Right kidney (tissue), 1 donor: ENCODE results near the gene PPP1R14B.

Experiments used
- DNase-seq: peaks from one replicate; pipeline ENCODE4 v3.0.0-alpha.2; 2016

PPP1R14B gene

DNA sequence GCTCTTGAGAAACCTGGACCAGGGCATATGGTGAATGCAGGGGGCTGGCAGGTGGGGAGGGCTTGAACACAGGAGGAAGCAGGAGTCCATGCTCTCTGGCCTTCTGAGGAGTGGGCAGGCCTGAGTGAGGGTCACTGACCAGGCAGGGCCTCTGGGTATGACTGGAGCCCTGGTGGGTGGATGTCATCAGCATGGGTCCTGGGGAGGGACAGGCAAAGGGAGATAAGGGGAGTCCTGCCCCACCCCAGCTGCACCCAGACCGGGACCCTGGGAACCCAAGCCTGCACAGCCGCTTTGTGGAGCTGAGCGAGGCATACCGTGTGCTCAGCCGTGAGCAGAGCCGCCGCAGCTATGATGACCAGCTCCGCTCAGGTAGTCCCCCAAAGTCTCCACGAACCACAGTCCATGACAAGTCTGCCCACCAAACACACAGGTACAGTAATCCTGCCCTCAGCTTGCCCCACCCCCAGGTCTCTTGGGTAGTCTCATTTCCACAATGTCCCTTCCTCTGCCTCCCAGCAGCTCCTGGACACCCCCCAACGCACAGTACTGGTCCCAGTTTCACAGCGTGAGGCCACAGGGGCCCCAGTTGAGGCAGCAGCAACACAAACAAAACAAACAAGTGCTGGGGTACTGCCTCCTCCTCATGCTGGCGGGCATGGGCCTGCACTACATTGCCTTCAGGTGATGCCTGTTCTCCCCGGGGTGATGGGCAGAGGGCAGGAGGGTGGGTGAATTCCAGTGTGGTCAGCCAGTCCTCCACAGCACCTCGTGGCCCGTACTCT is 14.4 kb downstream of the PPP1R14B start:
- no peak for DNase-seq

DNA sequence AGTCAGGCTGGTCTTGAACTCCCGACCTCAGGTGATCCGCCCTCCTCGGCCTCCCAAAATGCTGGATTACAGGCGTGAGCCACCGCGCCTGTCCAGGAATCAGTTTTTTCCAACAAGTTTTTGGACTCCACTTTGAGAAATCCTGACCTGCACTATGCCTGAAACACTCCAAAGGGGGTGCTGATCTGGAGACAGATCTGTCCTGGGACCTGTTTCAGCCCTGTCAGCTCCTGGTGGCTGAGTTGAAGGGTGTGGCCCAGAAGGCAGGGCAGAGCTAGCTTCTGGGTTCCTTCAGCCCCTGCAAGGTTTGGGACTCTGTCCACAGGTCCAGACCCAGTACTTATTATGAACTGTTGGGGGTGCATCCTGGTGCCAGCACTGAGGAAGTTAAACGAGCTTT is 15.2 kb downstream of the PPP1R14B start:
- no peak for DNase-seq

DNA sequence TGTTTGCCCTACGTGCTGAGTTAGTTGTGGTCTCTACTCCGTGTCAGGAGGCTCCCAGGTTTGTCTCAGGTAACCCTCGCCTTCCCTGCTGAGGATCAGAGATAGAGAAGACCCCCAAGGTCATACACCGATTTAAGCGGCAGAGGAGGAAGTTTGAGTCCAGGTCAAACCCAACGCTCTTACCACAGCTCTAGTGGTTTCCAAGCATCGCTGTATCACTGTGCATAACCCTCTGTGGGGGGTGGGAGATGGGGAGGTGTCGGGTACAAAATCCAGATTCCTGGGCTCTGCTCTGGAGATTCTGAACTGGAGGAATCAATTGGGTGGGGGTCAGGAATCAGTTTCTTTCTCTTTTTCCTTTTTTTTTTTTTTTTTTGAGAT is 15.8 kb downstream of the PPP1R14B start:
- no peak for DNase-seq

DNA sequence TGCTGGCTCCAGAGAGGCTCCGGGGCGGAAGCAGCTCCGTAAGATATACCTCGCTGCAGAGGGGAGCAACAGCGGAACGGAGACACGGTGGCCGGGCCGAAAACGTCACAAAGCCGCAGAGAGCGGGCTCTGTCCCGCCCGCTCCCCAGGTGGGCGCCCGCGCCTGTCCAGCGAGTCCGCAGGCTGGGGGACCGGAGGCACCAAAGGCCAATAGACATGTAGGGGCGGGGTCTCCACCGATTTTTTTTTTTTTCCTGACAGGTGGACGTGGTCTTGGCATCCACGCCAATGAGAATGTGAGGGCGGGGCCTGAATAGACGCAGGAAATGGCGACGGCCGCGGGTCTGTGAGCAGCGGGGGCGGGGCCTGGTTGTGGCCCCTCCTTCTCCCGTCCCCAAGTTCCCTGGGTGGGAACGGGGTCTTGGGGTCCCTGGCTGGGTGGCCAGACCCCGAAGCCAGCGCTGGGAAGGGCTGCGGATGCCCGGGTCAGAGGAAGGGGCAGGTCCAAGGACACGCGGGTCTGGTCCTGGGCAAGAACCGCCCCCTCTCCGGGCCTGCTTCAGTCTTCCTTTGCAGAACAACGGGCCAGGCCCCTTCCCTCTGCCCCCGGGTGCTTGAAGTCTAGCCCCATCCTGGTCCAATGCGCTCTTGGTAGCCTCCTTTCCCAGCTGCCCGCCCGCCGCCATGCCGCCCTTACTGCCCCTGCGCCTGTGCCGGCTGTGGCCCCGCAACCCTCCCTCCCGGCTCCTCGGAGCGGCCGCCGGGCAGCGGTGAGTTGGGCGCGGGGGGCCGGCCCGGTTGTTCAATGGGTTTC is 16.4 kb downstream of the PPP1R14B start, which contains the start of gene DNAJC4:
TSS of gene DNAJC4 (plus strand) at position 378 of the 814 bp plus-strand sequence. CDS start at position 685, 307 bp downstream.
- DNase-seq = peak; percentile 97

DNA sequence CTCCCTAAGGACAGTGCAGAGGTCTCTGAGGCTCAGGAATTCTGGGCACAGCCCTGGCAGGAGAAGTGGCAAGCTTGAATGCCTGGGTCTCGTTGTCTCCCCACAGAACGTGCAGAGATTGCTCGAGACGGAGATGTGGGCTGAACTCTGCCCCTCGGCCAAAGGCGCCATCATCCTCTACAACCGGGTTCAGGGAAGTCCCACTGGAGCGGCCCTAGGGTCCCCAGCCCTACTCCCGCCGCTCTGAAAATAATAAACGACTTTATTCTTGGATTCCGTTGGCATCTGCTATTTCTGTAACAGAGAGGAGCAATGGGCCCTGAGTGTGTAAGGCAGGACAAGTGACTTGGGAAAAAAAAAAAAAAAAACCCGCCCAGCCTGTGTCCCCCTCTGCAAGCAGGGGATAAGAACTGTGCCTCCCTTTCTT is 17.0 kb downstream of the PPP1R14B start:
- DNase-seq = no peak

DNA sequence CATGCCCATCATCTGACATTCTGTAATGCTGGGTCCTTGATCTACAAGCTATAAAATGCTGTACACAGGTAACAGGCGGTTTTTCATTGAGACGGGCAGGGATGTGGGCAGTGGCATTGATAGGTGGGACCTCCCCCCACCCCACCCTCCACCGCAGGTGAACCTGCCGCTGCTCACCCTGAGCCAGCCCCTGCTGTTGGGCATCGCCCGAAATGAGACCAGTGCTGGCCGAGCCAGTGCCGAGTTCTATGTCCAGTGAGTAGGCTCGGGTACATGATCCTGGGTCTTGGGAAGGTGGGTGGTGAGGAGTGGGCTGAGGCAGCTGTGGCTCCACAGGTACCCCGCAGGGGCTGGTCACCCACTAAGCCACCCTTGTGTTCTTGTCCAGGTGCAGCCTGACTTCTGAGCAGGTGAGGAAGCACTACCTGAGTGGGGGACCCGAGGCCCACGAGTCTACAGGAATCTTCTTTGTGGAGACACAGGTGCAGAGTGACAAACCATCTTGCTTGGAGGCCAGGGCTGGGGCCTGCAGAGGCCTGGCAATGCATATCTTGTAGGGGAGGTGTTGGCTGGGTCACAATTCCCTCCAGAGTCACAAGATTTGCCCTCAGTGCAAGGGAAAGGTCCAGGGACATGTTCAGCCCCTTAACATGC is 17.5 kb downstream of the PPP1R14B start:
- no peak for DNase-seq

DNA sequence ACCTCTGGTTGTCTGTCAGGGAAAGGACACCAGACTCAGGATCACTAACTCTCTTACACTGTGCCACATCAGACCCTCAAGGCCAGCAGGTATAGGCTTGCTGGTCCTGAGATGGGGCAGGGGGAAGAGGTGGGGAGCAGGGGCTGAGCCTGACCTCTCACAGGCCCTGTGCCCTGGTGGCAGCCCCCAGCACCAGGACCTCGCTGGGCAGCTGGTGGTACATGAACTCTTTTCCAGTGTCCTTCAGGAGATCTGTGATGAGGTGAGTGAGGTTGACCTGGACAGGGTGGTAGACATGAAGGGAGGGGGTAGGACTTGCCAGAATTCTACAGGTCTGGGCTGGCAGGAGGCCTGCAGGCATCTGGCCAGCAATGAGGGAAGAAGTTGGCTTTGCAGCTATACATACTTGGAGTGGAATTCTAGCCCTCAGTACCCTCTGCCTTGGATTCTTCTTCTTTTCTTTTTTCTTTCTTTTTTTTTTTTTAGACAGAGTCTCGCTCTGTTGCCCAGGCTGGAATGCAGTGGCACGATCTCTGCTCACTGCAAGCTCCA is 19.3 kb downstream of the PPP1R14B start:
- no peak for DNase-seq

DNA sequence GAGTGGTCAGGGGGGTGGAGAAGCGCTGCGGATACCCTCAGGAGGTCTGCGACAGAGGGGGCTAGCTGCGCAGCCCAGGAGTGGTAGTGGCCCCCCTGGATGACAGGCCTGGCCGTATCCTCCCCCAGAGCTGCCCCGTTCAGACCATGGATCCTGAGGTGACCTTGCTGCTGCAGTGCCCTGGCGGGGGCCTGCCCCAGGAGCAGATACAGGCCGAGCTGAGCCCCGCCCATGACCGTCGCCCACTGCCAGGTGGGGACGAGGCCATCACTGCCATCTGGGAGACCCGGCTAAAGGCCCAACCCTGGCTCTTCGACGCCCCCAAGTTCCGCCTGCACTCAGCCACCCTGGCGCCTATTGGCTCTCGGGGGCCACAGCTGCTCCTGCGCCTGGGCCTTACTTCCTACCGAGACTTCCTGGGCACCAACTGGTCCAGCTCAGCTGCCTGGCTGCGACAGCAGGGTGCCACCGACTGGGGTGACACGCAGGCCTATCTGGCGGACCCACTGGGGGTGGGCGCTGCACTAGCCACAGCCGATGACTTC is 20.2 kb downstream of the PPP1R14B start:
- DNase-seq = no peak

DNA sequence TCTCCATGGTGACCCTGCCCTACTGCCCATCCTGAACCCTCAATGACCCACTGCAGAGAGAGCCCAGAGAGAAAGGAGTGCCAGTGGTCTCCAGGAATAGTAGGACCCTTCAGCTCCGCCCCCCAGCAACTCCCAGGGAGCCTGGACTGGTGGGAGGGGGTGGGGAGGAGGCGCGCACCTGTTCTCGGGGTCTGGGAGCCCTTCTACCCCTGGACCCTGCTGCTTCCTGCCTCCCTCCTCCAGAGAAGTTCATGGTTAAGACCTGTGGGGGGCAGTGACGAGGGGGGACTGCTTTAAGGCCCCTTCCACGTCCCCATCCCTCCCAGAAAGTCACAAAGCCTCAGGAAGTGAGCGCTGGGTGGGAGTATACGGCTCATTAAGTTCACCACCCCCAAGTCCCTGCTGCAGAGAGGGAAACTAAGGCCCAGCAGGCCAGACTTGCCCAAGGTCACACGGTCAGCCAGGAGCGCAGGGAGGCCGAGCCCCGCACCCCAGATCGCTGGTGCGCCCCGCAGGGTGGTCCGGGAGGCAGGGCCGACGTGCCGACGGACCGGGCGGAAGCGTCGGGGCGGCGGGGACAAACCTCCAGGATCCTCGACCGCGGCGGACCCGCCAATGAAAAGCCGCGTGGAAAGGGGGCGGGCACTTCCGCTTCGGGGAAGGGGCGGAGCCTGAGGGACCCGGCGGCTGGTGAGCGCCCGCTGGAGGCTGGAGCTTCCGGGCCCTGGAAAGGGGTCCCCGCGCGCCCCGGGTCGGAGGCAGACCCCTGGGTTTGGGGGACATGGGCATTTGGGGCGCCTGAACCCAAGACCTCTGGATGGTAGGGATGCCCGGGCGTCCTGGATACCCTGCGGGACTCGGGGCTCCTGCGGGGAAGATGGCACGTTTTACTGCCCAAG is 20.9 kb downstream of the PPP1R14B start, which contains the start of the genes NUDT22 and TRPT1:
TSS of gene NUDT22 (plus strand) at position 667 of the 899 bp plus-strand sequence. CDS start 379 bp downstream, outside the sequence.
TSS of gene TRPT1 (minus strand) at position 579 of the 899 bp plus-strand sequence. CDS start at position 253, 326 bp downstream.
- DNase-seq = peak; percentile 92

DNA sequence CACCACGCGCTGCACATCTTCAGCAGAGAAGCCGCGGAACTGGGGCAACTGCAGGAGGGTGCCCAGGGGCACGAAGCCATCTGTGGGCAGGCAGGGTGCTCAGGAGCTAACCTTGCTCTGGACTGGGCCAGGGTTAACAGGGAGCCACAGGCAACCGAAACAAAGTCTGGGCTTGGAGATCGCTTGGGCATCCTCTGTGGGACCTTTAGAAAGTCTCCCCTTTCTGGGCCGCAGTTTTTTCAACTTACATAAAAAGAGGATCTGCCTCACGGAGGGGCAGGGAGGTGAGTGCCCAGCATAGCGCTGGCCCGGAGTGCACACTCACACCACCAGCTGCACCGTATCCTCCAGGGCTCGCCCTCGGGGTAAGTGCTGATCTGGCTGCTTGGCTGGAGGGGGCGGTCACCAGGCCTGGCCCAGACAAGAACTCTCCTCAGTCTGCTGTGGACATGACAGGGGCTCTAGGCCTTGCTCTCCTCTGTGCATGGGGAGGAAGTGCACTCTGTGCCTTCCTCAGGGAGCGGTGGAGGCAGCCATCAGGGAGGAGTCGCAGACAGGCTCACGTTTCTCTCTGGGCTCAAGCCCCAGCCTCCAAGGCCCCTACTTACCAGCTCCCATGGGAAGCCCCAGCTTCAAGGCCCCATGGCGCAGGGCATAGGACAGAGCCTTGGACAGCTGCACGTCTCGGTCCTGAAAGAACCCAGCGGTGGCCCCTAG is 21.7 kb downstream of the PPP1R14B start:
- no peak for DNase-seq

DNA sequence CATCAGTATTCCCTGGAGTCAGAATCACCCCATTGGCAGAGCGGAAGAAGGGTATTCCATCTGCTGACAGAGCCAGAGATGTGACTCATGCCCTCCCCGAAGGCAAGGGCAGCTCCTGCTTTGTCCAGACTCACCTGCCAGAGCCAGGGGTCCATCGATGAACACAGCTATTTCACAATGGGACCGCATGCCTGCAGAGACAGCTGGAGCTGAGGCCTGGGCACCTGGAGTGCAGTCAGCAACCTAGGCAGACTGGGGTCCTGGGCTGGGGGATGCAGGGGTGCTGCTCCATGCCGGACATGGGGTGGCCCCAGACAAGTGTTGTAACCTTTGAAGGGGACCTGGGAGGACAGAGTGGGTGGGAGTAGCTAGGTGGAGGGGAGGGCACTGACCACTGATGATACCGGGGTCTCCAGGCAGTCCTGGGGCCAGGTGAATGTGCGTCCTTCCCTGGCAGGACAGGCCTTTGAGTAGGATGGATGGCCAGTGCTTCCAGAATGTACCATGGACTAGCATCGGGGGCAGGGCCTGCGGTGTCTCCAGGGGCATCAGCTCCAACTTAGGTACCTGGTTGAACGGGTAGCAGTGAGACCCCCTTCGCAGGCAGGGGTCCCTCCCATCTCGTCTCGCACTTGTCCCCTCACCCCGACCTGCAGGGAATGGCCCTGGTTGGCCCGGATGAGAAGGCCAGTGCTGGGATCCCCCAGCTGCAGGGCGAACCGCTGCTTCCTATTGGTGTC is 22.4 kb downstream of the PPP1R14B start:
- DNase-seq = no peak

DNA sequence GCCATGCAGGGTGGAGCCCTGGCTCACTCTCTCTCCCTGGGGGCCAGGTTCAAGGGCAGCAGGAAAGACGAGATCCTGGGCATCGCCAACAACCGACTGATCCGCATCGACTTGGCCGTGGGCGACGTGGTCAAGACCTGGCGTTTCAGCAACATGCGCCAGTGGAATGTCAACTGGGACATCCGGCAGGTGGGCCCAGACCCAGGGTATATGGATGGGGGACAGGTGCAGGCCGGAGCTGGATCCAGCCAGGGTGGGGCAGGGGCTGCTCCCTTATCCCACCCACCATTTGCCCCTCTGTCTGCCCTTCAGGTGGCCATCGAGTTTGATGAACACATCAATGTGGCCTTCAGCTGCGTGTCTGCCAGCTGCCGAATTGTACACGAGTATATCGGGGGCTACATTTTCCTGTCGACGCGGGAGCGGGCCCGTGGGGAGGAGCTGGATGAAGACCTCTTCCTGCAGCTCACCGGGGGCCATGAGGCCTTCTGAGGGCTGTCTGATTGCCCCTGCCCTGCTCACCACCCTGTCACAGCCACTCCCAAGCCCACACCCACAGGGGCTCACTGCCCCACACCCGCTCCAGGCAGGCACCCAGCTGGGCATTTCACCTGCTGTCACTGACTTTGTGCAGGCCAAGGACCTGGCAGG is 23.6 kb downstream of the PPP1R14B start:
- DNase-seq = no peak

DNA sequence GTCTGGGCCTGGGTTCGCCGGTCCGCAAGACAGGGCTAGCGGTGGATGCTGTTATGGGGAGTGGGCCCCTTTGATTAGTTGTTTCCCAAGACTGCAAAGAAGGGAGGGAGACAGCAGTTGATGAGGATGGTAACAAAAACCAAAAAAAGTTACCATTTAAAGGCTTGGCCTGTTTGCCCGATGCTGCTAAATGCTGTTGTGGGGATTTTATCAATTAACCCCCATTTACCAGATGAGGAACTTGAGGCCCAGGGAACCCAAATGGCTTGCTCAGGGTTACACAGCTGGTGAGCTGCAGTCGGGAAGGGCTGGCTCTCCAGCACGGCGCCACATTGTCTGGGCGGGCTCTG is 24.1 kb downstream of the PPP1R14B start:
- no peak for DNase-seq

DNA sequence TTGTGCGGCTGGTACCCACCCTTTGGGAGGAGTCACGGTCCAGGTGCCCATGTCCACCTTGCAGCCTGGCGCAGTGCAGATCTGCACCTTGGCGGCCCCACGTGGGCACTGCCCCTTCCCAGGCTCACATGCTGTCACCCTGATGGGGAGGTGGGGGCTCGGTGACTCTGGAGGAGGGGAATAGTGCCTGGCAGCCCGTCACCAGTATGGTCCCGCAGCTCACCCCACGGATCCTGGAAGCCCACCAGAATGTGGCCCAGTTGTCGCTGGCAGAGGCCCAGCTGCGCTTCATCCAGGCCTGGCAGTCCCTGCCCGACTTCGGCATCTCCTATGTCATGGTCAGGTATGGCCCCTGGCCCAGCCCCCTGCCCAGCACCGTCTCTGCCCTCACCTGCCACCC is 25.9 kb downstream of the PPP1R14B start:
- no peak for DNase-seq

DNA sequence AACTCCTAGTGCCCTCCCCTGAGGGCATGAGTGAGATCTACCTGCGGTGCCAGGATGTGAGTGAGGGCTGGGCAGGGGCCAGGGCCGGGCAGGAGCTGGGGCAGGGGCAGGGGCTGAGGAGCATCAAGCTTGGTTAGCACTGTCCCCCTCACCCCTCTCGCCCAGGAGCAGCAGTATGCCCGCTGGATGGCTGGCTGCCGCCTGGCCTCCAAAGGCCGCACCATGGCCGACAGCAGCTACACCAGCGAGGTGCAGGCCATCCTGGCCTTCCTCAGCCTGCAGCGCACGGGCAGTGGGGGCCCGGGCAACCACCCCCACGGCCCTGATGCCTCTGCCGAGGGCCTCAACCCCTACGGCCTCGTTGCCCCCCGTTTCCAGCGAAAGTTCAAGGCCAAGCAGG is 26.5 kb downstream of the PPP1R14B start:
- no peak for DNase-seq

DNA sequence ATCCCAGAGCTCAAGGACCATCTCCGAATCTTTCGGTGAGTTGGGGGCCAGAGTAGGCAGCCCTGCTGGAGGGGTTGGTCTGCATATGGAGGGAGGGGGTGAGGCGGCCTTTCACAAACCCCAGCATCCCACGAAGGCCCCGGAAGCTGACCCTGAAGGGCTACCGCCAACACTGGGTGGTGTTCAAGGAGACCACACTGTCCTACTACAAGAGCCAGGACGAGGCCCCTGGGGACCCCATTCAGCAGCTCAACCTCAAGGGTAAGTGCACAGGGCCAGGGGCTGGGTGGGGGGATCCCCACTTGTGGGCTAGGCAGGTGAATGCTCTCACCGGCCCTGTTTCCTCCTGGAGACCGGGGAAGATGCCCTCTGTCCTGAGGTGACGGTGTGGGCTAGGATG is 27.0 kb downstream of the PPP1R14B start:
- DNase-seq = no peak

DNA sequence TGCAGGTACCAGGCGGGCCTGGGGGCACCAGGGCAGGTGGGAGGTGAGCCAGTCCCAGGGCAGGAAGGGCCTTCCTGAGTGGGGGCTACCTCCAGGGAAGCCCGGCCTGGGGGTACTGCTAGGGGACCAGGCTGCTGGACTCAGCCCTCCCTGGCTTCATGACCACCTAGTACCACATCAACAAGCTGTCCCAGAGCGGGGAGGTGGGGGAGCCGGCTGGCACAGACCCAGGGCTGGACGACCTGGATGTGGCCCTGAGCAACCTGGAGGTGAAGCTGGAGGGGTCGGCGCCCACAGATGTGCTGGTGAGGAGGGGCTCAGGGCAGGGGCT is 27.4 kb downstream of the PPP1R14B start:
- no peak for DNase-seq

DNA sequence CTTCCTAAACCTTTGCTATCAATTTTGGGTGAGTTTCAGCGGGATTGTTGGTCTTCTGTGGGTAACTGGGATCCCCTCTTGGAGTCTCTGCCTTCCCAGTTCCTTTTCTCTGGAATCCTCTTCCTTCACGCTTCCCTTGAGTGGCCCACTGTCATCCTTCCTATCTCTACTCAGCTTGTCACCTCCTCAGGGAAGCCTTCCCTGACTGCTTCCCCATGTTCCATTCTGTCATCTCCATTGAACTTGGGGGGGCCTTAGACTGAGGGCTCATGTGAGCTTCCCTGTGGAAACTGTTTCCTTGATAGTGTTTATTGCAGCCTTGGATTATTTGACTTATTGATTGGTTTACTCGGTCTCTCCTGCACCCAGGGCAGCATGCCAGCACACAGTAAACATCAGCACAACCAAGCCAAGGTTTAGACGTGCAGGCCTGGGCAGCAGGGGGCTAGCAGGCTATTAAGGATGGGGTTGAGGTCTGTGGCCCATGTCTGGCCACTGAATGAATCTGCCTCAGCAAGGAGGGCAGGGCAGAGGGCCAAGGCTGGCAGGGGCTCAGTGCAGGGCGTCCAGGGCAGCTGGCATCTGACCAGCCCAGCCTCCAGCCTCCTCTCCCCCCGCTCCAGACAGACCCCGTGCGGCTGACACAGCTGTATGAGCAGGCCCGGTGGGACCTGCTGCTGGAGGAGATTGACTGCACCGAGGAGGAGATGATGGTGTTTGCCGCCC is 28.0 kb downstream of the PPP1R14B start:
- no peak for DNase-seq

DNA sequence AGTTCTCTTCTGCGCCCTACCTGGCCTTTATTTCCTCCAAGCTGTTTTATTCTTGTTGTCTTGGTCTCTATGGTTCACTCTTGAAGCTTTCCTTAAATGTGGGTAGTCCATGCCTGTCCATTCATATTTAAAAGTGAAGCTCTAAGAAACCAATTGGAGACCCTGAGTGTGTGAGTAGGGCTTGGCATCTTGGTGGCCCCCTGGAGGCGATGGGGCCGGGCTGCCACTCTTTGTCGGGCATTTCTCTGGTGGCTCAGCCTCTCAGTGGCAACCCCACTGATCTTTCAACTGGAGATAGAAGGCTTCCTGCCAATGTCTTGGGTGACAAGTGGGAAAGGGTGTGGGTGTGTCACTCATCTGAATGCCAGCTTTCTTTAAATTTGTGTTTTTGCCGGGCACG is 29.9 kb downstream of the PPP1R14B start:
- no peak for DNase-seq
